SKM-1 treated with dmso at 0.1 percent for 144 hours (cell line): ENCODE results near the gene VIL1.

Source experiments
- DNase-seq: peaks from one replicate; lab custom pipeline; 2025; ENCODE audit not compliant: unreplicated experiment; lab: John Stamatoyannopoulos, UW

VIL1 gene

DNA sequence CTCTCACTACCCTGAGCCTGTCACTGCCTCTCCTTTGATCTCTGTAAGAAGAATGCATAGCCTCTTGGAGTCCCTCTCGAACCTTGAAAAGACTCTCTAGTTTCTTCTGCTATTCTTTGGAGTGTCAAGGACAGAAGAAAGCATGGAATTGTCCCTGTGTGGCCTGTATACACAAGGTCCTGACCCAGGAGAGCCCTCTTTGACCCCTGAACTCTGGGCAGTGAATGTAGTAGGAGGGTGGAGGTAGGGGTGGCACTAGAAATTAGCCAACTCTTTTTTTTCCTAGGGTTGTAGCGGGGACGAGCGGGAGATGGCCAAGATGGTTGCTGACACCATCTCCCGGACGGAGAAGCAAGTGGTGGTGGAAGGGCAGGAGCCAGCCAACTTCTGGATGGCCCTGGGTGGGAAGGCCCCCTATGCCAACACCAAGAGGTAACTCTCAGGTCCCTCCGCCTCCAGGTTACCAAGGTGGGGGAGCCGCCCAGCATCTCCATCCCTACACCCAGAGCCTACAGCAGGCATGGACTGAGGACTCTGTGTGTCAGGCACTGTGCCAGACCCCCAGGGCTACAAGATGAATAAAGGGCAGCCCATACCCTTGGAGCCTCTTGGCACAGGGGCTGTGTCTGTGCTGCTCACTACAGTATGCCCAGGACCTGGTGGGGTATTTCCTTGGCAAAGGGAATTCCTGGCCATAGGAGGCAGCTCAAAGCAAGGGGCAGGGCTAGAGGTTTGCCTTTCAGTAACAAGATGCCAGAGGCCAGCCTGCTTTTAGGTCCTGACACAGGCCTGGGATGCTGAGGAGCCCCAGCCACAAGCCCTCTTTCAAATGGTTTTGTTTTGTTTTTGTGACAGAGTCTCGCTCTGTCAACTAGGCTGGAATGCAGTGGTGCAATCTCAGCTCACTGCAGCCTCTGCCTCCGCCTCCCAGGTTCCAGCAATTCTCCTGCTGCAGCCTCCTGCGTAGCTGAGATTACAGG is 16.4 kb downstream of the VIL1 start:
- no peak for DNase-seq

DNA sequence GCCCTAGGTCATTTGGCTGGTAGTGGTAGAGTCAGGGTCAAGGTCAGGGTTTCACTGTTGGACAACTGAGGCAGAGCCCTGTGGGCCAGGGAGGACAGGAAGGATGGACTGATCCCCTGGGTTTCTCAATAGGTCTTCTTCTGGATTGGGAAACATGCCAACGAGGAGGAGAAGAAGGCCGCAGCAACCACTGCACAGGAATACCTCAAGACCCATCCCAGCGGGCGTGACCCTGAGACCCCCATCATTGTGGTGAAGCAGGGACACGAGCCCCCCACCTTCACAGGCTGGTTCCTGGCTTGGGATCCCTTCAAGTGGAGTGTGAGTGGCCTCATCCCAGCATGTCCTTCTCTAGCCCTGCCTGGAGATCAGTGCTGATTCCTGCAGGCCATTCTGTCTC is 18.1 kb downstream of the VIL1 start:
- DNase-seq = no peak

DNA sequence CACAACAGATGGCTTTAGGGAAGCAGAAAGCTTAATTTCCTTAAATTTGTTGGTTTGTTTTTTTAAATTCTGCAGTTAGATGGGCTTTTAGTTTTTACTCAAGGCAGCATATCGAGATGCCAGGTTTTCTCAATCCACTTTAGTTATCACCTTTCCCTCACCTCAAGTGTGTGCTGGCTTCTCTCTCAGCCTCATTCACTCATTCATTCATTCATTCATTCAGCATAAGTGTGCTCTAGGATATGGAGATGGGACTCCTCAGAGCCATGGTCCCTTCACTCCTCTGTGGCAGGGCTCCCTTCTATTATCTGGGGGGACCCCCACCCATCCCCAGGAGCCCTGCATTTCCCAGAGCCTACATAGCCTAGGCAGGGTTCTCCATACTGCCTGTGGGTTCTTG is 19.0 kb downstream of the VIL1 start:
- no peak for DNase-seq

DNA sequence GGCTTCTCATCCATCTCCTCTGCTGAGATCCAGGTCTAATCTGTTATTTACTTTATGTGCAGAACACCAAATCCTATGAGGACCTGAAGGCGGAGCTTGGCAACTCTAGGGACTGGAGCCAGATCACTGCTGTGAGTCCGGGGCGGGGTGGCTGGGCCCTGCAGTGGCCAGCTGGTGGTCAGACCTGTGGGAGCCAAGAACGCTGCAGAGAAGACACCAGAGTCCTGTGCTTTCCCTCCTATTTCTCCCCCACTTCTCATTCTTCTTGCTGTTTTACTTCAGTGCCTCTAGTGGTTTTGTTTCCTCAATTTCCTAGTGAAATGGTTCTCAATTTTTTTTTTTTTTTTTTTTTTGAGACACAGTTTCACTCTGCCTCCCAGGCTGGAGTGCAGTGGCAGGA is 19.7 kb downstream of the VIL1 start:
- peak; percentile 43 for DNase-seq

DNA sequence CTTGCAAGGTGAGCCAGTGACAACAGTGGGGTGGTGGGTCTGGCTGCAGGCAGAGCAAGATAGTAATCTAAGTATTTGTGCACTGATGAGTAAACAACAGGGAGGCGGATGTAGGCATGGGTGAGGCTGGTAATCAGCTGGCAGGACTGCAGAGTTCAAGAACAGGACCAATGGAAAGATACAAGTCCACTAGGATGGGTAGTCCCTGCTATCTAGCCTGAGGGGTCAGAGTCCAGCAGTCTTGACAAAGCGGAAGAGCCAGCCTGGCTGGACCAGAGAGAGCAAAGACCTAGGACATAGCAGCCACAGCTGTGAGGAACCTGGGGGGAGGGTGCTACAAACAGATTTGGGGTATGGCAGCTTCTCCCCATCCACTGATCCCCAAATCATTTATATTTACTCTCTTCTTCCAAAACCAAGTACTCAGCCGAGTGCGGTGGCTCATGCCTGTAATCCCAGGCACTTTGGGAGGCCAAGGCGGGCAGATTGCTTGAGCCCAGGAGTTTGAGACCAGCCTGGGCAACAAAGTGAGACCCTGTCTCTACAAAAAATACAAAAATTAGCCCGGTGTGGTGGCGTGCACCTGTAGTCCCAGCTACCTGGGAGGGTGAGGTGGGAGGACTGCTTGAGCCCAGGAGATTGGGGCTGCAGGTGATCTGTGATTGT is 25.9 kb downstream of the VIL1 start:
- no peak for DNase-seq

DNA sequence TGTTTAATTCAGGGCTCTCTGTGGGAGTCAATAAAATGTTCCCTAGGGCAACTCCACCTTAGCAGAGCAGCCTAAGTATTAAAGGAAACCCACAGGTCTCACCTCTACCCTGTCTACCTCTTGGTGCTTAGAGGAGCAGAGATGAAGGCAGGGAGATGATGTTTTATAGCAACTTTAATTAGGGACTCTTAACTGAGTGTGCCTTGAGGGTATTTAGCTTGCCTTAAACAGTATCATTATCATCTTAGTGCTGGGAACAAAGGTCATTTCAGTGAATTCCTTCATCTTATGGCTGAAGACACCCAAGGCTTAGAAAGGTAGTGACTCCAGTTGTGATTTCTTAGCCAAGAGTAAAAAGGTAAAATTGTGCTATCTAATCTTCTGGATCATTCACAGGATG is 26.7 kb downstream of the VIL1 start:
- no peak for DNase-seq

DNA sequence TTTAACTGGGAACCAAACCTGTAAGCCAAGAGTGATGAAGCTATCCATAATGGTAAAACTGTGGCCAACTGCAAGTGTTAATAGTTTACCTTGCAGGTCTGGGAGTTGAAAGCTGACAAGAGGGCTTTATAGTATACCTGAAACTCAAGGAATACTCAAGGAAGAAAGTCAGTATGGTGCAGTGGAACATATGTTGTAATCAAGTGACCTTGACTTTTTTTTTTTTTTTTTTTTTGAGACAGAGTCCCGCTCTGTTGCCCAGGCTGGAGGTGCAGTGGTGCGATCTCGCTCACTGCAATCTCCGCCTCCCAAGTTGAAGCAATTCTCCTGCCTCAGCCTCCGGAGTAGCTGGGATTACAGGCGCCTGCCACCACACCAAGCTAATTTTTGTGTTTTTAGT is 27.6 kb downstream of the VIL1 start:
- no peak for DNase-seq

DNA sequence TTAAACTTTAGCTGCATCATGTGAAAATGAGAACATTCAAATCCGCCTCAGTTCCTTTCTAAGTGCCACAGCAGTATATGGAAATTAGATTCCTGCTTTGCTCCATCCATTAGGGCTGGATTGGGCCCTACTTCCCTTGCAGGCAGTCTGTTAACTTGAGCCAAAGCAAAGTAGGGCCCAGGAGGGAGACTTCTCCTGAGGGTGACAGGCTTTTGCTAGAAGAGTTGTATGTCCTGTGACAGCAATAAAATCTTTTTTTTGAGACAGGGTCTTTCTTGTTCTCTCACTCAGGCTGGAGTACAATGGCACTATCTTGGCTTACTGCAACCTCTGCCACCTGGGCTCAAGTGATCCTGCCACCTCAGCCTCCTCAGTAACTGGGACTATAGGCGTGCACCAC is 28.1 kb downstream of the VIL1 start:
- no peak for DNase-seq

DNA sequence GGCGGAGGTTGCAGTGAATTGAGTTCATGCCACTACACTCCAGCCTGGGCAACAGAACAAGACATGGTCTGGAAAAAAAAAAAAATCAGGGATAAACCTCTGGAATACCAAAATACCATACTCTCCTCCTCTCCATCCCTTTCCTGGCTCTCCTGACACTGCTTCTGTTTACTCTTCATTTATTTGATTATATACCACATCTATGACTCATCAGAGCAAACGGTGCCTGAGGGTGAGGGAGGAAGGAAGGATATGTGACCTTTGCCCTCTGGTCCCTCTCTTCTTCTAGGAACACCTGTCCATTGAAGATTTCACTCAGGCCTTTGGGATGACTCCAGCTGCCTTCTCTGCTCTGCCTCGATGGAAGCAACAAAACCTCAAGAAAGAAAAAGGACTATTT is 30.0 kb downstream of the VIL1 start:
- DNase-seq = no peak

DNA sequence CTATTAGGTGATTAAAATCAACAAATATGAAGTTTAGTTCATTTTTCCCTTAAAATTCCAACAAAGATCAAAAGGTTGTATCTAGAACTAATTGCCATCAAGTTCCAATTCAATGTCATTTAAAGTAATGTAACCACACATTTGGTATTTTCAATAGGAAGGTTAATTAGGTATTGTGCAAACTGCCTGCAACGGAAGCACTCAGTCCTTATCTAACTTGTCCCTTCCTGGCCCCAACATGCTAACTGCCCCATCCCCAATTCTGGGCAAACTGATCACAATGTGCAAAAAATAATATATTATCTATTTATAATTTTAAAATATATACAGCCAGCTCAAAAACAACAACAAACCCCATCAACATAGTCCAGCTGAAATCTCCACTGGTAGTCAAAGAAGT is 33.2 kb downstream of the VIL1 start:
- DNase-seq = no peak

DNA sequence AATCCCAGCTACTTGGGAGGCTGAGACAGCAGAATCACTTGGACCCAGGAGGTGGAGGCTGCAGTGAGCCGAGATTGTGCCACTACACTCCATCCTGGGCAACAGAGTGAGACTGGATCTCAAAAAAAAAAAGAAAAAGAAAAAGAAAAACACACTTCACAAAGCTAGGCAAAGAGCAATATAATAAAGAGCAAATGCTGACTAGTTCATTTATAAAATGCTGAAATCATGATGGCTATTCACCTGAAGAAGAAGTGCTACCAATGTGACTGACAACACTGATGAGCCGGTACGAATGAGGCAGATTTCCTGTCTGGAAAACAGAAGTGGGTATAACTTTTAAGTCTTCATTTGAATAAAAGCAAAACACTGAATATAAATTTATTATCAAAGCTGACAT is 37.9 kb downstream of the VIL1 start:
- no peak for DNase-seq

DNA sequence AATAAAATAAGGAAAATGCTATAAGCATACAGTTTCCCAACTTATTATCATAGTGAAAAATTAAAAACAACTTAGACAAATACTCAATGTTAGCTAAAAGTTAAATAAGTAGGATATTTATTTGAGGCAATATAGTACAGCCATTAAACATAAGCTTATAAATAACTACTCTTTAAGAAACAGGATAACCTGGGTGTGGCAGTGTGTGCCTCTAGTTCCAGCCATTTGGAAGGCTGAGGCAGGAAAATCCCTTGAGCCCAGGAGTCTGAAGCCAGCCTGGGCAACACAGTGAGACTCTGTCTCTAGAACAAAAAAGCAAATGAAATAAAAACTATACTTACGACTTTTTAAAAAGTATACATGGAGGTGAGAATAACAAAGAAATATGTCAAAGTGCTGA is 39.7 kb downstream of the VIL1 start:
- DNase-seq = no peak

DNA sequence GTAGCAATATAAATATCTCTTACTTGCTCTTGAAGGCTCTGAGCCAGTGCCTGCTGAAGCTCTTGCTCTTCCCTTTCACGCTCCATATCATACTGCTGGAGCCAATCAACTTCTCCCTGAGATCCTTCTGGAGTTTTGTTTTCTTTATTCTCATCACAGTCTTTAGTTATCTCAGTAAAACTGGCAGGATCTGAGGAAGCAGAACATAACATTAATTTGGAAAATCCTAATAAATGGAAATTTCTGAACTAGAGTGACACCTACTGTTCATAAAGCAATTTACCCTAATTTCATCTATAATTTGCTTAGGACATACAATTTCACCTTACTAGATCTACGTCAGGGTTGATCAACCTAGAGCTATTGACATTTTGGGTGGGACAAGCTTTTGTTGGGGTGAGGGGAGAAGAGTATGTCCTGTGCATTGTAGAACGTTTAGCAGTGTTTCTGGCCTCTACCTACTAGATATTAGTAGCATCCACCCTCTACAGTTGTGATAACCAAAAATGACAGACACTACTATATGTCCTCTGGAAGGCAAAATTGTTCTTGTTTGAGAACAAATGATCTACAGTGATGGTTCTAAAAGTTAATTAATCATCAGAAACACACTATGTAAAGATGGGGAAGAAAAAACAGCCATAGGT is 47.2 kb downstream of the VIL1 start:
- DNase-seq = peak; percentile 5

DNA sequence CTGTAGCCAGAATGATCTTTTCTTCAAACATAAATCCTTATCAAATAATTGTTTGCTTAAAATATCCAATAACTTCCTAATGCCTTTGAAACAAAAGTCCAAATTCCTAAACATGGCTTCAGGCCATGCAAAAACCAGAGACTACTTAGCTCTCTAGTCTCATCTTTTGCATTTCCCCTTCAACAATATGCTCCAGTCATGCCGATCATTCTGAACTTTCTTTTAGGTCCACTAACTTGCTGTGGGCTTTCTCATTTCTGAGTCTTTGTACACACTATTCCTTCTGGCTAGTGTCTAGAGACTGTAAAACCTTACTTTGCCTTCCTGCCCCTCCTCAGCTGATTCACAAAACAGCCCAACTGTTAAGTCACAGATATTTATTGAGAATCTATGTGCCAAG is 51.5 kb downstream of the VIL1 start:
- no peak for DNase-seq

DNA sequence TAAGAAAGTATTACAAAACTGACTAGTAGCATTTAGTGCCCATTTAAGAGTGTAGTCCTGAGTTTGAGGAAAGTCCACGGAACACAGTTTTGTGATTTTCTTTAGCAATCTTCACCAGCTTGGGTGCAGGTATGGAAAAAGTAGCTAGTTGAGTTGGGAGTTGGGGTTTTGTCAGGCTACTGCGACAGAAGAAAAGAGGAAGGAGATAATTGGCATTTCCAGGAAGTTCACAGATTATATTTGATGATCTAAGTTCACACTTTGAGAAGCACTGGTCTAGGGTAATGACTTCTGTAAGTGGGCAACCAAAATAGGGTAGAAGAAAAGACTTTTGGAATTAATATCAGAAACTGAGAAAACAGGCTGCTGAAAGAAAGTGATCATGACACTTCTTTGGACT is 52.1 kb downstream of the VIL1 start:
- peak; percentile 62 for DNase-seq

DNA sequence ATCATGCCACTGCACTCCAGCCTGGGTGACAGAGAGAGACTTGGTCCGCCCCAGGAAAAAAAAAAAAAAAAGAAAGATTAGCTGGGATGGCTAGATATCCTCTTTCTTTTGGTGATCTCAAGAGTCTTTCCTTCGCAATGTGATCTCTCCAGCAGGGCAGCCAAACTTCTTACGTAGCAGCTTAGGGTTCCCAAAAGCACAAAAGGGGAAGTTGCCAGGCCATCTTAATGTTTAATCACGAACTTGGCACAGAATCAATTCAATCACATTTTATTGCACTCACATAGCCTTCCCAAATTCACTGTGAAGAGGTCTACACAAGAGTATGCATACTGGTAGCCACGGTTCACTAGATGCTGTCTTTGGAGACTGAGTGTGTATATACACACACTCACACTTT is 53.1 kb downstream of the VIL1 start:
- DNase-seq = no peak

DNA sequence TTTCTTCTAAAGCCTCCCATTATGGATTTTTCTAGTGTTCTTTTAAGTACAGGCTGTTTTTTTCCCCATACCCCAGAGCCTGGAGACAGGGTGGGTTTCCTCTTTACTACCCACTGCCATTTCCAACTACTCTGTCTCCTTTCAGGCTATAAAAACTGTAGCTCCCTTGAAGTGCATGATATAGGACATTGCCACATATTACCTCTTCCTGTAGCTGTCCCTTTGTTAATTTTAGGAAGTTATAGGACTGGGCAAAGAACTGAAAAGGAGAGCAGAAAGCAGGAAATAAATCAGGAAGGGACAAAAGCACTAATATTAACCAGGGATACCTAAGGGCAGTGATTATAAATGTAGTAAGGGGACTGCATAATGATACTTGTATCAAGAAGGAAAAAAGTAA is 54.1 kb downstream of the VIL1 start:
- DNase-seq = peak; percentile 21

DNA sequence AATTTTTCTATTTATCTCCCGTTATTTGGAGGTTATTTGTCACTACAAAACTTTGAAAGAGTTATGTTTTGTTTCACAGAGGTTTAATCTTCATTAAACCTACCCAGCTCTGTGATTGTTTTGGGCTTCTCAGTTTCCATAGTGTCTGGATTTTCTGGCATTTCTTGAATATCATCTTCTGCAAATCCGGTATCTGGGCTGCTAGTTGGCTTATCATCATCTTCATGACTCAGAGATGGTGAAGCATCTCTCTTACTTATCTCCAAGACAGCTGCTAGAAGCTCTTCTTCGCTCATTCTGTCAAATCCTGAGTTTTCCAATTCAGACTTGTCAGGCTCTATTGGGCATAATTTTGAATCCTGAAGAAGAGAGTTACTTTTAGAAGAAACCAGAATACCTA is 55.6 kb downstream of the VIL1 start:
- no peak for DNase-seq

DNA sequence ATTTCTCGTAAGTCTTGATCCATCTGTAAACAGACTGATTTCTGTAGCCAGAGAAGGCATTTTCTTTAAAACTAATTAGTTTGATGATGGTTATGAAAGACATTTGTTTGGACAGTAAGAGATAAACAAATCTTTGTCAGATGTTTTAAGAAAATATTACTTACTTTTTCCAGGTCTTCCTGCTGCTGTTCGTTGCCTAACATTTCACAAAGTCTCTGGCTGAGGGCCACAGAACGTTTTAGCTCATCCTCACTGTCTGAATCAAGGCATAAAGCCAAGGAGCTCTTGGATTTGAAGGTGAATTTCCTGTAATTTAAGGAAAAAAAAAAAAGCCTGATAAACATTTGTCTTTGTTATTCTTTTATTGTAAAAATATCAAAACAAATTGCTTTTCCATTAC is 57.8 kb downstream of the VIL1 start:
- DNase-seq = no peak

DNA sequence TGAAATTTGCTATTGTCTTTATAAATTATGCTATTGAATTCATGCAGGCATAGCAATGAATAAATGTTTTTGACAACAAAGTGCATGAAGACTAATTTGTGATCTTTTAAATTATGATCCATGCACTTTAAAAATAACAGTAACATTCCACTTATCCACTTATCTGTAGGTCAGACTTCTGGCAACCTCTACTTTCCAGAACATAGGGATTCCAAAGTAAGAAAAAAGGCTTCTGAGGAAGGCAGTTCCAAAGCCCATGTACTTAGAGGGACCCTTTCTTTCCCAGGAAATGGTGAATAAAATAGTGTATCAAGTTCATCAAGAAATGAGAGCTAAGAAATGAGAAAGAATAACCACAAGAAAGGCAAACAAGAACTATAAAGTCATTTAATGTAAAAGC is 58.3 kb downstream of the VIL1 start:
- no peak for DNase-seq

DNA sequence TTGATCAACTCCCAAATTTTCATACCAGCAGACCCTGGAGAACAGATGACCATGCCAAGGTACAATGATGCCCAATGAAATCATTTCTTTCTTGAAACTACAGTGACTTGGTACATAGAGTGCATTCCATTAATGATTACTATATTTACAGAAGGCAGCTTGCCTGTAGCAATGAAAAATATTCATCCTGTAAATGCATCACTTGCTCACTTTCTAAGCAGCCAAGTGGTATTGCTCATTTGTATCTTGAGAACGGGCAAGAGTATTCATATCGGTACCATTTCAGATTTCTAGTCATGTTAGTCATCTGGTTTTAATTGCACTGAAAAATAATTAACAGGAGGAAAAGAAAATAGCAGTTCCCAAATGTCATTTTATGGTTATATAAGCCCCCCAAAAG is 59.6 kb downstream of the VIL1 start:
- DNase-seq = no peak

DNA sequence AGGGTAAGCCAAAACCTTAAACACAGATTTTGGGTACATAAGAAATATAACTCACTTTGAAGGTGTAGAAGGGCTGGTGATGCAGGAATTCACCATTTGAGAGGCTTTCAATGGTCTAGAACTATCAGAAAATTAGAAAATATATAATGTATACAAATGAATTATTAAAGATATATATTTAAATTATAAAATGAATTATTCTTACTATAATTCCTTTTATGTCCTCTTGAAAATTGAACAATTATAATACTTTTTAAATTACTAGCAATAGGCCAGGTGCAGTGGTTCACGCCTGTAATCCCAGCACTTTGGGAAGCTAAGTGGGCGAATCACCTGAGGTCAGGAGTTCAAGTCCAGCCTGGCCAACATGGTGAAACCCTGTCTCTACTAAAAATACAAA is 60.7 kb downstream of the VIL1 start:
- no peak for DNase-seq
